GM21367 (cell line): ENCODE measurements around the gene TRIM40.
"Not testable (repeated sequence)": the region's sequence is repeated elsewhere in the genome, so short reads cannot be mapped to it uniquely, and the experiment has no call there.

Experiments used
- ATAC-seq: cut with Tn5 transposase; IDR thresholded peaks from one replicate; pipeline ENCODE4 v1.9.1; 2021; ENCODE audit not compliant: unreplicated experiment

TRIM40 gene

GRCh38 chr6:30162265-30163089 is 26.5 kb downstream of the TRIM40 start:
- ATAC-seq: no peak

GRCh38 chr6:30163090-30163917 is 27.4 kb downstream of the TRIM40 start, which contains the start of gene TRIM15:
TSS of gene TRIM15 (plus strand) at chr6:30163546. CDS start at chr6:30163685, 139 bp downstream.
- ATAC-seq: no peak

GRCh38 chr6:30163918-30164654 is 28.1 kb downstream of the TRIM40 start:
- ATAC-seq: no peak

- ATAC-seq: no peak
Measured at GRCh38 chr6:30164714-30165113, 28.8 kb downstream of the TRIM40 start.

GRCh38 chr6:30165238-30165637 is 29.3 kb downstream of the TRIM40 start:
- not testable (repeated sequence) for ATAC-seq

GRCh38 chr6:30167101-30167500 is 31.2 kb downstream of the TRIM40 start:
- no peak for ATAC-seq

GRCh38 chr6:30168741-30169140 is 32.8 kb downstream of the TRIM40 start:
- ATAC-seq: no peak

GRCh38 chr6:30169658-30170614 is 34.0 kb downstream of the TRIM40 start:
- no peak for ATAC-seq

- no peak for ATAC-seq
Measured at GRCh38 chr6:30171677-30172471, 35.9 kb downstream of the TRIM40 start.

GRCh38 chr6:30172681-30173080 is 36.7 kb downstream of the TRIM40 start:
- no peak for ATAC-seq

- no peak for ATAC-seq
Measured at GRCh38 chr6:30175765-30176164, 39.8 kb downstream of the TRIM40 start.

- no peak for ATAC-seq
Measured at GRCh38 chr6:30178837-30179236, 42.9 kb downstream of the TRIM40 start.

GRCh38 chr6:30180145-30180544 is 44.2 kb downstream of the TRIM40 start:
- no peak for ATAC-seq

GRCh38 chr6:30184417-30185031 is 48.6 kb downstream of the TRIM40 start:
- no peak for ATAC-seq

- no peak for ATAC-seq
Measured at GRCh38 chr6:30185846-30186484, 50.0 kb downstream of the TRIM40 start.

- no peak for ATAC-seq
Measured at GRCh38 chr6:30188541-30188940, 52.6 kb downstream of the TRIM40 start.

GRCh38 chr6:30192076-30192475 is 56.1 kb downstream of the TRIM40 start:
- no peak for ATAC-seq
